ENCODE data around the gene FBXW5. TPM values are rescaled to one million over a fixed set of nuclear protein-coding genes. Genes with fewer than 3 reads are reported as not detected.

Gene FBXW5
- total and polyA plus RNA-seq, 10 of the 15 experiments (the other 5 are each of a cell fraction or from before 2014, with no cell fraction given) = 0.21 to 97.3 (median 44.5) TPM

DNA sequence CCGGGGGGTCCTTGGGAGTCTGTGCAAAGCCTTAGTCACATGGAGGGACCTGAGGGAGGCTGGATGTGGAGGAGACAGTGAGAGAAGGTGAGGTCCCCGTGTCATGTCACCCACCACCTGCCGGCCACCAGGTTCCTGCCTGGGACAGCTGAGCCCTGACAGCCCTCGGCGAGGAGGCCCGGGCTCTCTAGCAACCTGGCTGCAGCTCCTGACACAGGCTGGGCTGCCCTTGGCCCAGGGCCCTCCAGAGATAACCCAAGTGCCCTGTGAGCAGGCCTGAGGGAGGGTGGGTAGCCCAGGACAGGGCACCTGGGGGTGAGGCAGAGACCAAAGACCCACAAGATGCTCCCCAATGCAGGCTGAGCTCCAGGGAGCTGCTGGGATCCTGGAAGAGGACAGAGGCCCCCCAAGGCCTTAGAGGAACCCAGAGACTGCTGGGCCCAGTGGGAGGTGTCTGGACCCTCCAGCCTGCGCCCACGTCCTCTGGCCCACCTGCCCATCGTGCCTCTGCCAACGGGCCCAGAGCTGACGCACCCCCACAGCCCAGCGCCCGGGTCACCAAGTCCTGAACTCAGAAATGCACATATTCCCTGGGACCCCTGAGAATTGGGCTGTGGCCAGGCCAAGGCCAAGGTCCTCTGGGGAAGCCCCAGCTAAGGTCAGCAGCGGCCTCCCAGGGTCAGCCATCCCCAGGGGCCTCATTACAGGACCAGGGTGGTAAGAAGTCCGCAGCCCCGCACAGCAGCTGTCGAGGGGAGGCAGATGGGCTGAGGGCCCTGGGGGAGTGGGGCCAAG lies 24.0 kb upstream of the FBXW5 start:
- no peak overlapping the region for H2AFZ ChIP-seq (ENCODE audit: control insufficient read depth, low read depth, low read length)
- no peak overlapping the region for H3K9ac ChIP-seq (ENCODE audit: control insufficient read depth, insufficient read depth, low read length)
- ATAC-seq (no peak), FAIRE-seq (no peak), DNase-seq (ENCODE audit: low read depth, low spot score) (no peak)
- no peak overlapping the region for H3K4me2 ChIP-seq (ENCODE audit: control insufficient read depth, insufficient read depth)
- no peaks in the 10 kb centered on the region for H3K79me2 ChIP-seq (ENCODE audit: control insufficient read depth, insufficient read depth, low read length)
- H3K27me3 ChIP-seq (replicated peaks in 1 of 2; ENCODE audit: control insufficient read depth in 2 of 2, insufficient read depth in 2 of 2, low read length in 1 of 2) = no peaks in the 10 kb centered on the region
- ChIA-PET RAD21 (ENCODE audit: unreplicated experiment) (no interaction called here), CTCF (interaction anchor here (0.8 kb wide), 1 partner anchor 21 kb away, joined by 4 read pairs; no protein-coding TSS in a partner anchor), POLR2A (no interaction called here), SMC1A (ENCODE audit: uncharacterized antibody, unreplicated experiment) (no interaction called here)
- no peaks in the 10 kb centered on the region; the same call in 1 of the 2 replicates for H4K20me1 ChIP-seq (ENCODE audit: control insufficient read depth, insufficient read depth)
- no peak for TF ChIP-seq YBX1 (IDR thresholded peaks at IDR 0.05)
- TF ChIP-seq LARP7 (IDR thresholded peaks at IDR 0.05) = no peak
- TF ChIP-seq CBFB (IDR thresholded peaks at IDR 0.05; ENCODE audit: low read depth) = no peak
- no peak for TF ChIP-seq EZH2 (IDR thresholded peaks at IDR 0.05; ENCODE audit: borderline replicate concordance, control insufficient read depth, low read depth, low read length)
- TF ChIP-seq FOXK2 (IDR thresholded peaks at IDR 0.05) = no peak
- no peak for TF ChIP-seq MYB (IDR thresholded peaks at IDR 0.05; ENCODE audit: borderline replicate concordance, low read depth, low read length)
- no peak for TF ChIP-seq CHD1 (IDR thresholded peaks at IDR 0.05; ENCODE audit: low read depth, low read length)
- no peak for TF ChIP-seq RAD21 (IDR thresholded peaks at IDR 0.05; ENCODE audit: insufficient read depth, low read depth, low read length)
- TF ChIP-seq TCF12 (IDR thresholded peaks at IDR 0.05; ENCODE audit: low read depth, low read length) = no peak
- no peak for TF ChIP-seq SMC3 (IDR thresholded peaks at IDR 0.05; ENCODE audit: borderline replicate concordance, low read length)
- no peak for TF ChIP-seq MTA2 (IDR thresholded peaks at IDR 0.05; ENCODE audit: low read depth)
- TF ChIP-seq, protein P1, sequence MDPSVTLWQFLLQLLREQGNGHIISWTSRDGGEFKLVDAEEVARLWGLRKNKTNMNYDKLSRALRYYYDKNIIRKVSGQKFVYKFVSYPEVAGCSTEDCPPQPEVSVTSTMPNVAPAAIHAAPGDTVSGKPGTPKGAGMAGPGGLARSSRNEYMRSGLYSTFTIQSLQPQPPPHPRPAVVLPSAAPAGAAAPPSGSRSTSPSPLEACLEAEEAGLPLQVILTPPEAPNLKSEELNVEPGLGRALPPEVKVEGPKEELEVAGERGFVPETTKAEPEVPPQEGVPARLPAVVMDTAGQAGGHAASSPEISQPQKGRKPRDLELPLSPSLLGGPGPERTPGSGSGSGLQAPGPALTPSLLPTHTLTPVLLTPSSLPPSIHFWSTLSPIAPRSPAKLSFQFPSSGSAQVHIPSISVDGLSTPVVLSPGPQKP (IDR thresholded peaks at IDR 0.05; ENCODE audit: low read depth, low read length) = no peak
- no peak for TF ChIP-seq RFX5 (IDR thresholded peaks at IDR 0.05; ENCODE audit: low read depth, low read length)
- TF ChIP-seq, protein P2, sequence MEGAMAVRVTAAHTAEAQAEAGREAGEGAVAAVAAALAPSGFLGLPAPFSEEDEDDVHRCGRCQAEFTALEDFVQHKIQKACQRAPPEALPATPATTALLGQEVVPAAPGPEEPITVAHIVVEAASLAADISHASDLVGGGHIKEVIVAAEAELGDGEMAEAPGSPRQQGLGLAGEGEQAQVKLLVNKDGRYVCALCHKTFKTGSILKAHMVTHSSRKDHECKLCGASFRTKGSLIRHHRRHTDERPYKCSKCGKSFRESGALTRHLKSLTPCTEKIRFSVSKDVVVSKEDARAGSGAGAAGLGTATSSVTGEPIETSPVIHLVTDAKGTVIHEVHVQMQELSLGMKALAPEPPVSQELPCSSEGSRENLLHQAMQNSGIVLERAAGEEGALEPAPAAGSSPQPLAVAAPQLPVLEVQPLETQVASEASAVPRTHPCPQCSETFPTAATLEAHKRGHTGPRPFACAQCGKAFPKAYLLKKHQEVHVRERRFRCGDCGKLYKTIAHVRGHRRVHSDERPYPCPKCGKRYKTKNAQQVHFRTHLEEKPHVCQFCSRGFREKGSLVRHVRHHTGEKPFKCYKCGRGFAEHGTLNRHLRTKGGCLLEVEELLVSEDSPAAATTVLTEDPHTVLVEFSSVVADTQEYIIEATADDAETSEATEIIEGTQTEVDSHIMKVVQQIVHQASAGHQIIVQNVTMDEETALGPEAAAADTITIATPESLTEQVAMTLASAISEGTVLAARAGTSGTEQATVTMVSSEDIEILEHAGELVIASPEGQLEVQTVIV (IDR thresholded peaks at IDR 0.05; ENCODE audit: borderline replicate concordance, partially characterized antibody) = no peak
- TF ChIP-seq, protein P3, sequence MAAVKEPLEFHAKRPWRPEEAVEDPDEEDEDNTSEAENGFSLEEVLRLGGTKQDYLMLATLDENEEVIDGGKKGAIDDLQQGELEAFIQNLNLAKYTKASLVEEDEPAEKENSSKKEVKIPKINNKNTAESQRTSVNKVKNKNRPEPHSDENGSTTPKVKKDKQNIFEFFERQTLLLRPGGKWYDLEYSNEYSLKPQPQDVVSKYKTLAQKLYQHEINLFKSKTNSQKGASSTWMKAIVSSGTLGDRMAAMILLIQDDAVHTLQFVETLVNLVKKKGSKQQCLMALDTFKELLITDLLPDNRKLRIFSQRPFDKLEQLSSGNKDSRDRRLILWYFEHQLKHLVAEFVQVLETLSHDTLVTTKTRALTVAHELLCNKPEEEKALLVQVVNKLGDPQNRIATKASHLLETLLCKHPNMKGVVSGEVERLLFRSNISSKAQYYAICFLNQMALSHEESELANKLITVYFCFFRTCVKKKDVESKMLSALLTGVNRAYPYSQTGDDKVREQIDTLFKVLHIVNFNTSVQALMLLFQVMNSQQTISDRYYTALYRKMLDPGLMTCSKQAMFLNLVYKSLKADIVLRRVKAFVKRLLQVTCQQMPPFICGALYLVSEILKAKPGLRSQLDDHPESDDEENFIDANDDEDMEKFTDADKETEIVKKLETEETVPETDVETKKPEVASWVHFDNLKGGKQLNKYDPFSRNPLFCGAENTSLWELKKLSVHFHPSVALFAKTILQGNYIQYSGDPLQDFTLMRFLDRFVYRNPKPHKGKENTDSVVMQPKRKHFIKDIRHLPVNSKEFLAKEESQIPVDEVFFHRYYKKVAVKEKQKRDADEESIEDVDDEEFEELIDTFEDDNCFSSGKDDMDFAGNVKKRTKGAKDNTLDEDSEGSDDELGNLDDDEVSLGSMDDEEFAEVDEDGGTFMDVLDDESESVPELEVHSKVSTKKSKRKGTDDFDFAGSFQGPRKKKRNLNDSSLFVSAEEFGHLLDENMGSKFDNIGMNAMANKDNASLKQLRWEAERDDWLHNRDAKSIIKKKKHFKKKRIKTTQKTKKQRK (IDR thresholded peaks at IDR 0.05; ENCODE audit: low read depth, low read length) = no peak
- TF ChIP-seq RCOR1 (conservative IDR thresholded peaks at IDR 0.05; ENCODE audit: low read depth, low read length) = no peak
- no peaks in the 10 kb centered on the region for H3K36me3 ChIP-seq (ENCODE audit: control insufficient read depth in 2 of 2, insufficient read depth in 2 of 2, low read length in 1 of 2)
- intact Hi-C loops (cut with micrococcal nuclease; ENCODE audit: unreplicated experiment) (no loop called here), in situ Hi-C loops (cut with MboI) (no loop called here)
- no peaks in the 10 kb centered on the region for H3K9me3 ChIP-seq (replicated peaks; ENCODE audit: control insufficient read depth, insufficient read depth, low read length)
- no TSS peak for BruUV-seq (replicated peaks)
- H3K4me3 ChIP-seq = no peak overlapping the region
- H3K27ac ChIP-seq (ENCODE audit: control insufficient read depth, insufficient read depth) = no peak overlapping the region
- peaks cover 7% of the 10 kb centered on the region for H3K4me1 ChIP-seq (ENCODE audit: control insufficient read depth, insufficient read depth, low read length)
- 32% methylated on average over 17 of the region's 17 CpGs for WGBS (ENCODE audit: insufficient coverage, insufficient replicate concordance, low lambda C conversion rate, missing lambda C conversion rate)
